Activated naive CD8-positive, alpha-beta T cell (primary cell): Measurements from ENCODE around the gene ELAC1.
"Not testable (repeated sequence)": the region's sequence is repeated elsewhere in the genome, so short reads cannot be mapped to it uniquely, and the experiment has no call there.

ENCODE experiments used
- H3K27ac Mint-ChIP-seq: one replicate; pipeline ENCODE4 v1.8.0; 2021; ENCODE audit warnings: mixed read lengths
- H3K27me3 Mint-ChIP-seq: one replicate; pipeline ENCODE4 v1.8.0; 2021; ENCODE audit warnings: mixed read lengths
- H3K36me3 Mint-ChIP-seq: one replicate; pipeline ENCODE4 v1.8.0; 2021; ENCODE audit warnings: mixed read lengths
- H3K4me1 Mint-ChIP-seq: one replicate; pipeline ENCODE4 v1.8.0; 2021; ENCODE audit warnings: low read depth, mixed read lengths
- H3K4me3 Mint-ChIP-seq: one replicate; pipeline ENCODE4 v1.8.0; 2021; ENCODE audit warnings: mild to moderate bottlenecking, mixed read lengths
- H3K9me3 Mint-ChIP-seq: one replicate; pipeline ENCODE4 v1.8.0; 2021; ENCODE audit warnings: low read depth, mixed read lengths

The ELAC1 gene, protein sequence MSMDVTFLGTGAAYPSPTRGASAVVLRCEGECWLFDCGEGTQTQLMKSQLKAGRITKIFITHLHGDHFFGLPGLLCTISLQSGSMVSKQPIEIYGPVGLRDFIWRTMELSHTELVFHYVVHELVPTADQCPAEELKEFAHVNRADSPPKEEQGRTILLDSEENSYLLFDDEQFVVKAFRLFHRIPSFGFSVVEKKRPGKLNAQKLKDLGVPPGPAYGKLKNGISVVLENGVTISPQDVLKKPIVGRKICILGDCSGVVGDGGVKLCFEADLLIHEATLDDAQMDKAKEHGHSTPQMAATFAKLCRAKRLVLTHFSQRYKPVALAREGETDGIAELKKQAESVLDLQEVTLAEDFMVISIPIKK

DNA sequence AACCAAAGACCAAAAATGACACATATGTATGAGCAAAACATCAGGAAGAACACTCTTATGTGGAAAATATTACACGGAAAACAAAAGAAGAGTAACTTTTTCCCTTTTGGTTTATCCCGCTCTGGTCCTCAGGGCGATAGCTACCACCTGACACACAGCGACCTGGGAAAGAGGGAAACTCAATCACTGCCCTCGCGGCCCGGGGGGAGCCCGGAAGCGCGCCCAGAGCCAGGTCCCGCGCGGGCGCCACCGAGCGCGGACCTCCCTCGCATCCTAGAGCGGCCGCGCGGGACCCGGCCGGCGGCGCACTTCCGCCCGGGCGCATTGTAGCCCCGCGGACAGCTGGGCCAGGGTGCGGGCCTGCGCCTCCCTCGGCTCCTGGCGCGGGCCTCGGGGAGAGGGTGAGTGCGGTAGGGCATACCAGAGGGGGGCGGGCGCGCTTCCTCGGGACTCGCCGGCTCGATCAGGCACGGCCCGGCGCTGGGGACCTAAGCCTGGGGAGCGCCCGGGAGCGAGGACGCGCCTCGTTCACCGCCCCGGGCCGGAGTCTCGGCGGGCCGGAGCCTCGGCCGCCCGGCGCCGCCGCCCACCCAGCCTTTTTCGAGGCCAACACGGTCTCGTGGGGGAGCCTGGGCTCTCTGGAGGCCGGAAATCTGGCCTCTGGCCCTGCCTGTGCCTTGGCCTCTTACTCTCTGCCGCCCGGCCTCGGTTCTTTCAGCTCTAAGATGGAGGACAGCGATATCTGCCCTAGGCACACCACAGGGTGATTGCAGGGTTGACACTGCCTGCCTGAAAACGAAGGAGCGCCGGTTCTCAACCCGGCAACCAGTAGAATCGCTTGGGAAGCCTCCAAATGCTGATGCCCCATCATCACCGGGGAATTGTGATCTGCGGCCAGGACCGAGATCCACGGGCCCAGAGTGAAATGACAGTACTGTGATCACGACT, at the start of gene ELAC1:
TSS of gene ELAC1 (plus strand) at position 327 of the 948 bp plus-strand sequence. CDS start 6,365 bp downstream, outside the sequence.
- H3K4me1 Mint-ChIP-seq = peaks cover 26% of the 10 kb centered on the region
- H3K36me3 Mint-ChIP-seq = peaks cover 6% of the 10 kb centered on the region
- peaks cover 9% of the 10 kb centered on the region for H3K9me3 Mint-ChIP-seq
- no peaks in the 10 kb centered on the region for H3K27me3 Mint-ChIP-seq
- peak within 1 kb of the TSS; percentile 94 for H3K27ac Mint-ChIP-seq
- H3K4me3 Mint-ChIP-seq = peak within 1 kb of the TSS; percentile 91

DNA sequence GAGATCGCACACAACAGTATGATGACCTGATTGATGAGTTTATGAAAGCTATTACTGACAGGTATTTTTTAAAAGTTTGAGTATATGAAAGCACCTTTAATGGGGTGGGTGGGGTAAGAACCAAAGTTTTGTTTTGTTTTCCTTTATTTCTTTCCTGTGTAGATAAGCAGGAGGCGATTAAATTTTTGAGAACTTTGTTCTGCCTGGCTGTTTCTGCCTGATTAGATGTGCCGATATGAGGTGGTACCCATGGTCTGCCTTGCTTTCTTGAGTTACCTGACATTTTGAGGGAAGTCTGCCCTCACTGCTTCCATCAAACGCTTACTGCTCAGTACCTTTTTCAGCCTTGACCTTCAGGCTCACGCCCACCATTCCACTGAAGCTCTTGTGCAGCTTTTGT, 49.7 kb upstream of the ELAC1 start:
- Mint-ChIP-seq H3K4me3 (no peak overlapping the region), H3K4me1 (peaks cover 9% of the 10 kb centered on the region), H3K27me3 (no peaks in the 10 kb centered on the region), H3K27ac (no peak overlapping the region), H3K36me3 (peaks cover 27% of the 10 kb centered on the region), H3K9me3 (no peaks in the 10 kb centered on the region)

DNA sequence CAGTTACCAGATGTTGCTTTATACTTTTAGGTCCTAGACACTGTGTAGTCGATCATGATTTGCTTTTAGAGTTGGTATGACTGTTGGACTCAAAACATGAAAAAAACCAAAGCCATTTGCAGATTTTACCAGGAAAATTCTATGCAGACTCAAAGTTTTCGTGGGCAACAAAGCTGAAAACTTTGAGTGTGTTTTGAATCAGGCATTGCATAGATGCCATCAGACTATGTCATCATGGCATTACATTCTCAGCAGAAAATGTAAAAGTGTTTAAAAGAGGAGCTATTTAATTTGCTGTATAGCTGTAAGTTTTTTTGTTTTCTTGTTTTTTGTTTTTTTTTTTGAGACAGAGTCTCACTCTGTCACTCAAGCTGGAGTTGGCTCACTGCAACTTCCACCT, 43.5 kb upstream of the ELAC1 start:
- Mint-ChIP-seq H3K9me3 (peaks cover 6% of the 10 kb centered on the region), H3K4me1 (no peaks in the 10 kb centered on the region), H3K4me3 (no peak overlapping the region), H3K36me3 (peaks cover 33% of the 10 kb centered on the region), H3K27me3 (no peaks in the 10 kb centered on the region), H3K27ac (no peak overlapping the region)

DNA sequence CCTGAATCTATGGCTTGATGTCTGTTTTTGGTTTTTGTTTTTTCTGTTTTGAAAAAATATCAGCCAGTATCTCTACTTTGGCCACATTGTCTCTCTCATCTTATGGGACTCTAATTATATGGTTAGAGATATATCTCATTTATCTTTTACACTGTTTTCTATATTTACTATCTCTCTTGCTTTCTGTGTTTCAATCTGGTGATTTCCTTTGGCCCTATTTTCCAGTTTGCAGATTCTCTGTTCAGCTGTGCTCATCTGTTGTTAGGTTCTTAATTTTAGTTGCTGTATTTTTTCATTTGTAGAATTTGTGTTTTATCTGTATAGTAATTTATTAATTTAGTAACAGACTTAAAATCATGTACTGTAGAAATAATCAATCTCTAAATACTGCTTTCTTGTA, 41.3 kb upstream of the ELAC1 start:
- peaks cover 6% of the 10 kb centered on the region for H3K9me3 Mint-ChIP-seq
- no peak overlapping the region for H3K4me3 Mint-ChIP-seq
- H3K4me1 Mint-ChIP-seq = no peaks in the 10 kb centered on the region
- H3K36me3 Mint-ChIP-seq = peaks cover 29% of the 10 kb centered on the region
- no peak overlapping the region for H3K27ac Mint-ChIP-seq
- no peaks in the 10 kb centered on the region for H3K27me3 Mint-ChIP-seq

DNA sequence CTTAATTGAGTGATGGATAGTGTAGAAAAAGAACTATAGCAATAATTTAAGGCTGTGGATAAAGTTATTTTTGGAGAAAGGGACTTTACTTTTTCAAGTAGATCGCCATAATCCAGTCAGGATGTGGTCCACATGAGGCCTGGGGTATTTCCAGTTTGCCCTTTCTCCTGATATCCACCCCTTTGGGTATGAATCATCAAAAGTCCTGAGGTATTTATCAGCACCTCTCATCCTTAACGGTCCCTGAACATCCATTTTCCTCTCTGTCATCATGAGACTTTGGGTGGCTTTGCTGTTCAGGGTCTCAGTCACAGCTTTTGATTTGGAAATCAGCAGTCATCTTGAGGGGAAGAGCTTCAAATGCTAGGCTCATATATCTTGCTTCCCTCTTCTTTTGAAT, 39.3 kb upstream of the ELAC1 start:
- Mint-ChIP-seq H3K4me1 (no peaks in the 10 kb centered on the region), H3K27ac (no peak overlapping the region), H3K36me3 (peaks cover 20% of the 10 kb centered on the region), H3K27me3 (no peaks in the 10 kb centered on the region), H3K9me3 (peaks cover 6% of the 10 kb centered on the region), H3K4me3 (no peak overlapping the region)

DNA sequence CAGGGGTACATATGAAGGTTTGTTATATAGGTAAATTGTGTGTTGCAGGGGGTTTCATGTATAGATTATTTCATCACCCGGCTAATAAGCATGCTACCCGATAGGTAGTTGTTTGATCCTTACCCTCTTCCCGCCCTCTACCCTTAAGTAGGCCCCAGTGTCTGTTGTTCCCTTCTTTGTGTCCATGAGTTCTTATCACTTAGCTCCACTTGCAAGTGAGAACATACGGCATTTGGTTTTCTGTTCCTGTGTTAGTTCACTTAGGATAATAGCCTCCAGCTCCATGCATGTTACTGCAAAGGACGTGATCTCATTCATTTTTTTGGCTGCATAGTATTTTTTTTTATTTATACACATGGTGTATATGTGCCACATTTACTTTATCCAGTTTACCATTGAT, 34.2 kb upstream of the ELAC1 start:
- H3K4me3 Mint-ChIP-seq = no peak overlapping the region

DNA sequence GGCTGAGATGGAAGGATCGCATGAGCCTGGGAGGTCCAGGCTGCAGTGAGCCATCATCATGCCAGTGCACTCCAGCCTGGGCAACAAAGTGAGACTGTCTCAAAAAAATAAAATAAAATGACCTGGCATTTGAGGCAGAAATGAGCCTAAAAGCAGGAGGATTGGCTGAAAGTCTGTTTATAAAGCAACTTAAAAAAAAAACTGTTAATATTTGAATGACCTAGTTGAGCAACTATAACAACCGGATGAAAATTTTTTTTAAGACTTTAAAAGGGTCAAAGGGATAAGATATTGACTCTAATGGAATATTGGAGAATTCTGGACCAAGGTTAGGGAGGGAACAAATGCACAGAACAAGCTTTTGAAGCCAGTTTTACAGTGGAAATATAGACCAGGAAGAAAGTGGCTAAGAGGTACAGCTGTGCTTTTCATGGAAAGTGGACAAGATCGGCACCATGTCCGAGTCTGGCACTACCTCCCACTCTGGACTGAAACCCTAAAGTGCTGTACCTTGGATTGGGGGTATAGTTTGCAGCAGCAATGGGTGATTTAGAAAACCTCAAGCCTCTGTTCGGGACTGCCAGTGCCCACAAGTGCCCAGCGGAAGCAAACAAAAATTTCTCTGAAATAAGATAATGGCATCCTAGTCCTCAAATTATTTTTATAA, 33.2 kb upstream of the ELAC1 start:
- H3K36me3 Mint-ChIP-seq = peaks cover 2% of the 10 kb centered on the region
- H3K27me3 Mint-ChIP-seq = no peaks in the 10 kb centered on the region
- peaks cover 1% of the 10 kb centered on the region for H3K4me1 Mint-ChIP-seq
- H3K4me3 Mint-ChIP-seq = no peak overlapping the region
- no peaks in the 10 kb centered on the region for H3K9me3 Mint-ChIP-seq
- peak overlapping the region; percentile 46 for H3K27ac Mint-ChIP-seq

More for the DNA sequence above, 34.2 kb upstream of the ELAC1 start:
- Mint-ChIP-seq H3K27me3 (no peaks in the 10 kb centered on the region), H3K9me3 (no peaks in the 10 kb centered on the region), H3K4me1 (peaks cover 1% of the 10 kb centered on the region), H3K27ac (no peak overlapping the region), H3K36me3 (peaks cover 2% of the 10 kb centered on the region)

DNA sequence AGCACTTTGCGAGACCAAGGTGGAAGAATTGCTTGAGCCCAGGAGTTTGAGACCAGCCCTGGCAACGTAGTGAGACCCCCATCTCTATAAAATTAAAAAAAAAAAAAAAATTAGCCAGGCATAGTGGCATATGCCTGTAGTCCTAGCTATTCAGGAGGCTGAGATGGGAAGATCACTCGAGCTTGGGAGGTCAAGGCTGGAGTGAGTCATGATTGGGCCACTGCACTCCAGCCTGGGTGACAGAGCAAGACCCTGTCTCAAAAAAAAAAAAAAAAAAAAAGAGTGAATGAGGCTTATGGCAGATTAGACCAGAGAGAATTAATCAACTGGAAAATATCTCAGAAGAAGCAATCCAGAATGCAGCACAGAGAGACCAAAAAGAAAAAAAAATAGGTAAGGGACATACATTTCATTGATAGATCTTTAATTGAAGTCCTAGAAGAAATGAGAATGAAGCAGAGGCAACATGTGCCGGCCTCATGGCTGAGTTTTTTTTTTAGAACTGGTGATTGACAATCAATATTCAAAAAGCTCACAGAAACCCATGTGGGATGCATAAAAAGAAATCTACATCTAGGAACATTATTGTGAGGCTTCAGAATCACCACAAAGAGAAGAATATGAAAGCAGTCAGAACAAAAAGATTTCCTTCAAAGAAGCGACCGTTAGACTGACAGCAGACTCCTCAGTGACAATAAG, 32.2 kb upstream of the ELAC1 start:
- Mint-ChIP-seq H3K4me1 (peaks cover 1% of the 10 kb centered on the region), H3K4me3 (no peak overlapping the region), H3K9me3 (no peaks in the 10 kb centered on the region), H3K27me3 (no peaks in the 10 kb centered on the region), H3K27ac (no peak overlapping the region), H3K36me3 (peaks cover 3% of the 10 kb centered on the region)

DNA sequence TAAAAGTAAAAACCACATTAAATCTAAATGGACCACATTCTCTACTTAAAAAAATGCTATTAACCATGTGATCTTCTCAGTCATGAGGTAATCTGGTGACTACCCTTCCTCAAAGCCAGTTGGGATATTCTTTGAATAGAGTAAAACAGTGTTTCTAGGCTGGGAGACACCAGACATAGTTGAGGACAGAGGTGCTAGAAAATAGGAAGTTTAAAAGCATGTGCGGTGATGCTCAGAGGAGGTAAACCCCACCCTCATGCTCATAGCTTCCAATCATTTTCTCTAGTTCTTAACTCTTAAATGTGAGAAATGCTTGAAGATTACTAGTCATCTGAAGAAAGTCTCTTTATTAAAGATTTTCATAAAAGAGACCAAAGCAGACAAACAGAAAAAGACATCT, 30.7 kb upstream of the ELAC1 start:
- Mint-ChIP-seq H3K4me1 (peaks cover 1% of the 10 kb centered on the region), H3K27me3 (no peaks in the 10 kb centered on the region), H3K27ac (peak overlapping the region; percentile 46), H3K4me3 (no peak overlapping the region), H3K9me3 (no peaks in the 10 kb centered on the region), H3K36me3 (peaks cover 4% of the 10 kb centered on the region)

DNA sequence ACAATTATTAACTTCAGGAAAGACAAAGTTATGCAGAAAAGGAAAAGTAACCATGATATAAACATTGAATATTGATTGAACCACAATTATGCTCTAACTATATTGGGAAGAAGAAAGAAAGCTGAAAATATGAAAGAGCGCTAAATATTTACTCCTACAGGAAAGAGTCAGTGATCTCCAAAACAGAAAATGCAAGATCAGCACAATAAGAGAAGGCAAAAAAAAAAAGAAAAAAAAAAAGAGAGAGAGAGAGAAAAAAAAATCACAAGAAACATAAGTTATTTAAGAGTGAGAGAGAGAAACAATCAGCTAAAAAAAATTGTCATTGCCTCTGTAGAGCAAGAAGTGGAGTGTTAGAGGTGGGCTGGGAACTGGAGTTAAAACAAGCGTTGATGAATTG, 28.9 kb upstream of the ELAC1 start:
- no peak overlapping the region for H3K27ac Mint-ChIP-seq
- H3K27me3 Mint-ChIP-seq = no peaks in the 10 kb centered on the region
- peaks cover 5% of the 10 kb centered on the region for H3K36me3 Mint-ChIP-seq
- H3K4me1 Mint-ChIP-seq = peaks cover 1% of the 10 kb centered on the region
- H3K9me3 Mint-ChIP-seq = no peaks in the 10 kb centered on the region
- no peak overlapping the region for H3K4me3 Mint-ChIP-seq

DNA sequence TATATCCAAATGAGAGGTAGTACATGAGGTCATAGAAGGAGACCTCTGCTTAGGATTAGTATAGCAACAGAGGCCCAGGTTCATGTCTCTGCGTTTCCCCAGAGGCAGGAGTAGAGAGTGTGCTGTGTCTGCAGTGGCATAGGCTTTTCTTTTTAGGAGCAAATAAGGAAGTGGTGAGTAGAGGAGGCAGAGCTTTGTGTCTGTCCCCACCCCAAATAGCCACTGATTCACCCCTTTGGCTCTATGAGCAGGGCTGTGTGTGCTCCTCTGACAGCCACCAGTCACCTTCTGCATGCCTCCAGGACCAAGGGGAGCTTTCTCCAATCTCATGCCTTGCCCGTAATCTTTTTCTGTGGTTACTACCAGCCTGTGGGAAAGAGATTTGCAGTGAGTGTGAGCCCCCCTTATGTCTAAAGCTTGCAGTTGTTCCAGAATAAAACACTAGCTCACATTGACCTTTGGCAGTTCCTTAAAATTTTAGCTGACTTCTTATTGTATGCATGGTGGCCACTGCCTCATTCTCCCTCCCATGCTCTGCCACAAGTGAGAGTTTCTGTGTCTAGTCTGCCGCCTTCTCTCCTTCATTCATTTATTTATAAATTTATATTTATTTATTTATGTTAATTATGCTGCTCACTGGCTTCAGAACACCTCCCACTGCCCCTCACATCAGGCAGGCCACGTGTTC, 23.5 kb upstream of the ELAC1 start:
- H3K4me1 Mint-ChIP-seq = no peaks in the 10 kb centered on the region
- H3K27me3 Mint-ChIP-seq = no peaks in the 10 kb centered on the region
- H3K9me3 Mint-ChIP-seq = no peaks in the 10 kb centered on the region
- peaks cover 19% of the 10 kb centered on the region for H3K36me3 Mint-ChIP-seq
- no peak overlapping the region for H3K4me3 Mint-ChIP-seq
- H3K27ac Mint-ChIP-seq = no peak overlapping the region

DNA sequence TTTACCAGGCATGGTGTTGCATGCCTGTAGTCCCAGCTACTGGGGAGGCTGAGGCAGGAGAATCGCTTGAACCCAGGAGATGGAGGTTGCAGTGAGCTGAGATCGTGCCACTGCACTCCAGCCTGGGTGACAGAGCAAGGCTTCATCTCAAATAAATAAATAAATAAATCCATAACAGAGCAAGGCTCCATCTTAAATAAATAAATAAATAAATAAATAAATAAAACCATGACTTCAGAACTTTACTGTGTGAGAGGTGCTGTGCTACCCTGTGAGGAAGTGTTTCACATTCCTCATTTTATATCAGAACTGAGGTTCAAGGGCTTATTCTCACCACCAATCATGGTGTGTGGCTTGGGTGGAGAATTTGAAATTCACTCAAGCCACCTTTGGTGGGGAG, 21.9 kb upstream of the ELAC1 start:
- H3K27ac Mint-ChIP-seq, H3K9me3 Mint-ChIP-seq, H3K27me3 Mint-ChIP-seq, H3K4me3 Mint-ChIP-seq, H3K4me1 Mint-ChIP-seq: not testable (repeated sequence)
- peaks cover 17% of the 10 kb centered on the region for H3K36me3 Mint-ChIP-seq

DNA sequence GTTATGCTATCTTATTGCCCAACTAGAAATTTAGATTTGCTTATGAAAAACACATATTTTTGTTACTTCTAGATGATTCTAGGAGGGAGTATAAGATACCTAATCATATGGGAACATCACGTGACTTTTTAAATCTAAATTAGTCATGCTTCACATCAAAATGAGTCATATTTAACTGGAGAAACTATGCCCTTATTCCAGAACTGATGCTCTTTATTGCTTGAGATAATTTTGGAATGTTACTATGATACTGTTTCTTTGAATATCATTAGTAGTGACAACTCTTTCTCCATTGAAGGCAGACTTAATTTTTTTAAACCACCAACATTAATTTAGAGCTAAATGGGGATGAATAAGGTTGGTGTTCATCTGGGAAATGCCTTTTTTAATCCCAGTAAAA, 19.9 kb upstream of the ELAC1 start:
- no peak overlapping the region for H3K4me3 Mint-ChIP-seq
- H3K36me3 Mint-ChIP-seq = peaks cover 17% of the 10 kb centered on the region
- H3K4me1 Mint-ChIP-seq = no peaks in the 10 kb centered on the region
- peak overlapping the region; percentile 41 for H3K27ac Mint-ChIP-seq
- H3K9me3 Mint-ChIP-seq = no peaks in the 10 kb centered on the region
- no peaks in the 10 kb centered on the region for H3K27me3 Mint-ChIP-seq

DNA sequence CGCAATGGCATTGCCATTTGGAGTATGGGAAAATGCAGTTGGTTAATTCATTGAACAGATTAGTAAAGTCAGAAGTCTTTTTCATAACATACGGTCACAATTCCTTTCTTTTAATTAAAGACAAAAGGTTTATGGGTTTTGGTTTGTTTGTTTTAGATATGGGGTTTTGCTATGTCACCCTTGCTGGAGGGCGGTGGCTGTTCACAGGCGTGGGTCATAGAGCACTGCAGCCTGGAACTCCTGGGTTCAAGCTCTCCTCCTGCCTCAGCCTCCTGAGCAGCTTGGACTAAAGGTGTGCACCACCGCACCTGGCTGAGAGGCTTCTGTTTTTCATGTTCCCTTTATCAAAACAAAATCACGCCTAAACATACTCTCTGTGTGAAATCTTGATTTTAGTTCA, 18.7 kb upstream of the ELAC1 start:
- no peaks in the 10 kb centered on the region for H3K9me3 Mint-ChIP-seq
- no peaks in the 10 kb centered on the region for H3K4me1 Mint-ChIP-seq
- peaks cover 14% of the 10 kb centered on the region for H3K36me3 Mint-ChIP-seq
- H3K4me3 Mint-ChIP-seq = no peak overlapping the region
- no peaks in the 10 kb centered on the region for H3K27me3 Mint-ChIP-seq
- no peak overlapping the region for H3K27ac Mint-ChIP-seq
